Adrenal gland (tissue), 5 donors: ENCODE data around the gene ST3GAL3.

ENCODE experiments used
- CTCF ChIP-seq, 6 experiments: fragments of 450-650 bp in 4 of 6; fragments of 200-600 bp in 2 of 6; sonication (generic) in 1 of 6; IDR thresholded peaks; 1 replicate in 5 of 6; 2 replicates in 1 of 6; pipeline versions ENCODE4 v1.5.1 to v1.8.0; 2016 to 2021; ENCODE audit warnings: antibody characterized with exemption in 6 of 6, mild to moderate bottlenecking in 2 of 6, moderate library complexity in 1 of 6
- POLR2A ChIP-seq, 2 donors: fragments of 450-650 bp; IDR thresholded peaks; one replicate each; pipeline ENCODE4 v1.6.1; 2017; ENCODE audit warnings: antibody characterized with exemption in 2 of 2, mild to moderate bottlenecking in 2 of 2, moderate library complexity in 1 of 2
- donor health status: DM: no; HTN: no; CAD: no.

DNA sequence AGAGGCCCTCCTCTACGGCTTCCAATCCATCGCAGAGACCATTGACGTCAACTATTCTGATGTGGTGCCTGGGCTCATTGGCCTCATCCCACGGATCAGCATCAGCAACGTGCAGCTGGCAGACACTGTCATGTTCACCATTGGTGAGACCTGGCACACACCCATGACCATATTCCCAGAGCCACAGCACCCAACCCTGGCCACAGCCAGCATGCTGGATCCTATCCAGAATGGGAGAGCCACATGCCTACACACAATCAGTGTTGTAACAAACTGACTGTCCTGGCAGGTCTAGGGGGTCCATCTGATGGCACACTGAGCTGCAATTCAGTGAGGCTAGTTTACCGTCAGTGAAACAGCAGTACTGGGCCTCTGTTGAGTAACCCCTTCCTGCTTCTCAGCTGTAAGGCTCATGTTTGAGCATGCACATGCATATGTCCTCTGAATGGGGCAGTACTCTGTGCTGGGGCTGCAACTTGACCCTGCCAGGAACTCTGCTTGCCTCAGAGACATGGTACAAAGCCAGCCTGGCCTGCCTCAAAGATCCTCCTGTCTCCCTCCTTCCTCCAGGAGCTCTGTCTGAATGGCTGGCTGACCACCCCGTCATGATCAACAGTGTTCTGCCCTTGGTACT, 250.2 kb downstream of the ST3GAL3 start:
- TF ChIP-seq POLR2A (IDR thresholded peaks at IDR 0.05), result no peak
- TF ChIP-seq CTCF (IDR thresholded peaks at IDR 0.05), result no peak
